Endothelial cell of umbilical vein (primary cell): ENCODE data around the gene UNC119. TPM values are rescaled to one million over a fixed set of nuclear protein-coding genes. Genes with fewer than 3 reads are reported as not detected.

Source experiments
- BruUV-seq: library from RNA; stranded (reverse); fragments of 400-500 nt; replicated peaks from 2 replicates; lab custom pipeline; 2021; lab: Mats Ljungman, UMichigan
- CTCF ChIA-PET: fragments of 300-600, 350-600 bp; sonication (Branson Sonifier 250); formaldehyde crosslinking; loops from one replicate; lab custom pipeline; 2021; ENCODE audit warnings: antibody characterized with exemption, inconsistent platforms; lab: Charles Lee
- POLR2A ChIA-PET: fragments of 300-600, 350-600 bp; sonication (Branson Sonifier 250); formaldehyde crosslinking; loops from one replicate; lab custom pipeline; 2021; ENCODE audit warnings: antibody characterized with exemption, inconsistent platforms; lab: Charles Lee
- DNase-seq: peaks from one replicate; pipeline ENCODE4 v3.0.0-alpha.2; 2011; ENCODE audit warnings: low read depth, low spot score
- FAIRE-seq: peaks from 2 replicates; lab custom pipeline; 2011; peaks lifted over from hg19 to GRCh38; lab: Jason Lieb, UNC
- H2AFZ ChIP-seq: 2 replicates; pipeline ENCODE4 v1.6.0; 2012; ENCODE audit warnings: low read depth, low read length, control low read depth, inconsistent platforms
- H3K27ac ChIP-seq: 2 replicates; pipeline ENCODE4 v1.5.1; 2011; ENCODE audit warnings: low read depth, mild to moderate bottlenecking, control low read depth, low read length, moderate library complexity; ENCODE audit not compliant: insufficient read depth
- H3K27me3 ChIP-seq, 2 experiments: 2 replicates each; pipeline versions ENCODE4 v1.6.0 to v1.6.1; 2011; ENCODE audit warnings: low read length in 2 of 2, mixed read lengths in 1 of 2; ENCODE audit not compliant: control insufficient read depth in 2 of 2, insufficient read depth in 2 of 2
- H3K36me3 ChIP-seq, 2 experiments: 2 replicates in 1 of 2; 3 replicates in 1 of 2; pipeline ENCODE4 v1.5.1; 2011; ENCODE audit warnings: low read length in 2 of 2, mild to moderate bottlenecking in 1 of 2, moderate library complexity in 1 of 2; ENCODE audit not compliant: control insufficient read depth in 2 of 2, insufficient read depth in 2 of 2; ENCODE audit errors: extremely low read depth in 1 of 2
- H3K4me1 ChIP-seq: 3 replicates; pipeline ENCODE4 v1.5.1; 2011; ENCODE audit warnings: mild to moderate bottlenecking, low read length; ENCODE audit not compliant: control insufficient read depth, insufficient read depth; ENCODE audit errors: extremely low read depth
- H3K4me2 ChIP-seq: 2 replicates; pipeline ENCODE4 v1.6.1; 2011; ENCODE audit warnings: low read length, control low read depth, mixed read lengths; ENCODE audit not compliant: insufficient read depth
- H3K4me3 ChIP-seq, 3 experiments: fragments of 200-600 bp in 1 of 3; sonication (generic), shearing (Covaris generic) in 1 of 3; replicated peaks in 1 of 3; 2 replicates each; pipeline ENCODE4 v1.5.1; 2011 to 2016; ENCODE audit warnings: control low read depth in 3 of 3, low read length in 3 of 3, mild to moderate bottlenecking in 2 of 3, inconsistent platforms in 1 of 3, low read depth in 1 of 3, moderate library complexity in 1 of 3; ENCODE audit not compliant: insufficient read depth in 1 of 3
- H3K79me2 ChIP-seq: 2 replicates; pipeline ENCODE4 v1.6.0; 2012; ENCODE audit warnings: low read length, inconsistent platforms; ENCODE audit not compliant: control insufficient read depth, insufficient read depth
- H3K9ac ChIP-seq: replicated peaks from 2 replicates; pipeline ENCODE3; 2011; ENCODE audit warnings: low read length, control low read depth; ENCODE audit not compliant: insufficient read depth; ENCODE audit errors: extremely low read depth
- H3K9me1 ChIP-seq: replicated peaks from 3 replicates; pipeline ENCODE4 v1.6.0; 2011; ENCODE audit warnings: mild to moderate bottlenecking, low read length; ENCODE audit not compliant: control insufficient read depth, insufficient read depth; ENCODE audit errors: extremely low read depth
- H3K9me3 ChIP-seq: replicated peaks from 2 replicates; pipeline ENCODE4 v1.5.1; 2012; ENCODE audit warnings: low read length, inconsistent platforms; ENCODE audit not compliant: control insufficient read depth, insufficient read depth
- H4K20me1 ChIP-seq: replicated peaks from 2 replicates; pipeline ENCODE3; 2011; ENCODE audit warnings: mild to moderate bottlenecking, low read length; ENCODE audit not compliant: control insufficient read depth, insufficient read depth; ENCODE audit errors: extremely low read depth
- CTCF ChIP-seq, 2 donors: IDR thresholded peaks; 1 replicate in 1 of 2; 2 replicates in 1 of 2; pipeline ENCODE4 v1.5.1; 2011; ENCODE audit warnings: low read length in 2 of 2, mild to moderate bottlenecking in 2 of 2, moderate library complexity in 2 of 2, control low read depth in 1 of 2, inconsistent platforms in 1 of 2, low read depth in 1 of 2; ENCODE audit not compliant: insufficient read depth in 1 of 2; ENCODE audit errors: extremely low read depth in 1 of 2
- EZH2 ChIP-seq: IDR thresholded peaks from 2 replicates; pipeline ENCODE4 v1.6.1; 2012; ENCODE audit warnings: borderline replicate concordance, low read depth, mild to moderate bottlenecking, moderate library complexity, low read length, inconsistent platforms; ENCODE audit not compliant: severe bottlenecking
- FOS ChIP-seq: IDR thresholded peaks from 2 replicates; pipeline ENCODE4 v1.6.1; 2011; ENCODE audit warnings: mild to moderate bottlenecking, low read length, moderate library complexity, borderline replicate concordance; ENCODE audit not compliant: insufficient read depth
- GATA2 ChIP-seq: IDR thresholded peaks from 2 replicates; pipeline ENCODE4 v1.7.0; 2011; ENCODE audit warnings: low read depth, mild to moderate bottlenecking, moderate library complexity, mixed read lengths, low read length; ENCODE audit not compliant: insufficient read length, insufficient read depth
- JUN ChIP-seq: IDR thresholded peaks from 2 replicates; pipeline ENCODE4 v1.6.1; 2011; ENCODE audit warnings: borderline replicate concordance, low read depth; ENCODE audit not compliant: insufficient read length, insufficient read depth
- MAX ChIP-seq: IDR thresholded peaks from 2 replicates; pipeline ENCODE4 v1.6.1; 2011; ENCODE audit not compliant: insufficient read depth, insufficient read length
- MYC ChIP-seq: IDR thresholded peaks from one replicate; pipeline ENCODE4 v1.6.1; 2011; ENCODE audit warnings: mild to moderate bottlenecking, low read depth, low read length
- POLR2A ChIP-seq: IDR thresholded peaks from 2 replicates; pipeline ENCODE4 v1.6.1; 2012; ENCODE audit warnings: low read depth, mild to moderate bottlenecking, control low read depth, low read length
- POLR2AphosphoS5 ChIP-seq: IDR thresholded peaks from 2 replicates; pipeline ENCODE4 v1.6.1; 2012; ENCODE audit warnings: low read depth, mild to moderate bottlenecking, control low read depth, low read length, moderate library complexity; ENCODE audit not compliant: insufficient read depth
- dilution Hi-C: fragments of 300-500 bp; cut with MboI; formaldehyde crosslinking; loops from one replicate; pipeline ENCODE4 v1.15.0; 2019; ENCODE audit warnings: low sequenced_read_pairs; ENCODE audit not compliant: extremely low pct_ligation_motif_present
- intact Hi-C: fragments of 100-400 bp; cut with micrococcal nuclease; formaldehyde crosslinking; loops from one replicate; pipeline ENCODE4 v1.10.0; 2022
- polyA plus RNA-seq, 4 experiments: library from polyadenylated mRNA; depleted of rRNA in 3 of 4; stranded (reverse) in 3 of 4; unstranded in 1 of 4; fragments of >200 nt; gene quantifications; 2 replicates each; pipeline versions ENCODE4 v1.2.1 to v1.2.3, GENCODE V29; 2011 to 2012; ENCODE audit warnings: missing spikeins in 1 of 4
- total RNA-seq: library from RNA; stranded (reverse); gene quantifications from 2 replicates; pipeline ENCODE4 v1.2.3, GENCODE V29; 2021

Gene UNC119
- total and polyA plus RNA-seq, 2 donors (not counting 3 experiments of a cell fraction or from before 2014, with no cell fraction given) = 26.3 to 67.8 TPM

- Histone ChIP-seq H3K9me1 (no peaks in the 10 kb centered on the region), H3K4me2 (no peak overlapping the region), H3K27ac (no peak overlapping the region), H3K27me3 (peaks cover 0 to 3% of the 10 kb centered on the region in 2 experiments), H3K9ac (no peak overlapping the region), H3K9me3 (no peaks in the 10 kb centered on the region), H3K36me3 (no peaks in the 10 kb centered on the region), H4K20me1 (no peaks in the 10 kb centered on the region), H3K4me1 (no peaks in the 10 kb centered on the region), H2AFZ (no peak overlapping the region), H3K4me3 (no peak overlapping the region), H3K79me2 (no peaks in the 10 kb centered on the region)
- DNase-seq (no peak), FAIRE-seq (no peak)
- no TSS peak for BruUV-seq
- intact Hi-C loops = no loop called here
- ChIA-PET CTCF (no interaction called here), POLR2A (no interaction called here)
- dilution Hi-C loops = no loop called here
- TF ChIP-seq CTCF (IDR thresholded peaks at IDR 0.05; ENCODE audit: extremely low read depth in 1 of 2, insufficient read depth in 1 of 2, low read depth in 1 of 2, low read length in 2 of 2) (no peak), MAX (no peak), POLR2A (no peak), GATA2 (no peak), FOS (no peak), JUN (no peak), EZH2 (no peak), MYC (no peak), POLR2AphosphoS5 (no peak)
Observed at GRCh38 chr17:28518132-28518531, 34.3 kb downstream of the UNC119 start.
